ENCODE data around the gene DNMT1.

Gene DNMT1

DNA sequence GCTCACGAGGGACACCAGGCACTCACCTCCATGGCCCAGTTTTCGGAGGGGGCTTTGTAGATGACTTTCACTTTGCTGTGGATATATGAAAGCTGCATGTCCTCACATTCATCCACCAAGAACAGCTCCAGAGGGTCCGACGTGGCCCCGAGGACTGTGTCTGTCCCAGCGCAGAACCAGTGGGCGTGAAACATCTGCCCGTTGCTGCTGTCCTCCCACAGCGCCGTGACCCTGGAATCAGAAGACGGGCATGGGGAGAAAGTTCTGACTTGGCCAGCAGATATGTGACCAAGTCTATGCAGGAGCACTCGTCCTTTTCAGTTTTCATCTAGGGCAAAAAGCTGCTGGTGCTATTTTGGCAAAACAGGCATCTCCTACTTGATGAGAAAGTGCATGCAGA is 45.3 kb downstream of the DNMT1 start:
- no peak overlapping the region for H3K27ac ChIP-seq
- TF ChIP-seq, protein P1, sequence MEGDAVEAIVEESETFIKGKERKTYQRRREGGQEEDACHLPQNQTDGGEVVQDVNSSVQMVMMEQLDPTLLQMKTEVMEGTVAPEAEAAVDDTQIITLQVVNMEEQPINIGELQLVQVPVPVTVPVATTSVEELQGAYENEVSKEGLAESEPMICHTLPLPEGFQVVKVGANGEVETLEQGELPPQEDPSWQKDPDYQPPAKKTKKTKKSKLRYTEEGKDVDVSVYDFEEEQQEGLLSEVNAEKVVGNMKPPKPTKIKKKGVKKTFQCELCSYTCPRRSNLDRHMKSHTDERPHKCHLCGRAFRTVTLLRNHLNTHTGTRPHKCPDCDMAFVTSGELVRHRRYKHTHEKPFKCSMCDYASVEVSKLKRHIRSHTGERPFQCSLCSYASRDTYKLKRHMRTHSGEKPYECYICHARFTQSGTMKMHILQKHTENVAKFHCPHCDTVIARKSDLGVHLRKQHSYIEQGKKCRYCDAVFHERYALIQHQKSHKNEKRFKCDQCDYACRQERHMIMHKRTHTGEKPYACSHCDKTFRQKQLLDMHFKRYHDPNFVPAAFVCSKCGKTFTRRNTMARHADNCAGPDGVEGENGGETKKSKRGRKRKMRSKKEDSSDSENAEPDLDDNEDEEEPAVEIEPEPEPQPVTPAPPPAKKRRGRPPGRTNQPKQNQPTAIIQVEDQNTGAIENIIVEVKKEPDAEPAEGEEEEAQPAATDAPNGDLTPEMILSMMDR (IDR thresholded peaks at IDR 0.05): no peak
- no peak for TF ChIP-seq ZFX (IDR thresholded peaks at IDR 0.05; ENCODE audit: borderline replicate concordance)

DNA sequence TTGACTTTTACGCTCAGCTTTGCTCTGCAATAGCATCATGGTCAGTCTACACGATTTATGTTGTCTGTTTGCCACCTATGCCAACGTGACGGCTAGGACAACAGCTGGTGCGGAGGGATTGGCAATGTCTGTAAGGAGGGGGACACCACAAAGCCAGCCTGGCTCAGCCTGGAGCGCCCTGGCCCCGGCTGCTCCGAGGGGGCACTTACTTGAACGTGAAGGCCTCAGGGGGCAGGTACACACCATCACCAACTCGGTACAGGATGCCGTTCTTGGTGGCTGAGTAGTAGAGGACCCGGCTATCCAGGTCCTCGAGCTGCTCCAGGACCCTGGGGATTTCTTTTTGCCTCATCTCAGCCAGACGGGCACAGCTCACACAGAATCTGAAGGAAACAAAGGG is 48.6 kb downstream of the DNMT1 start:
- no peak overlapping the region for H3K27ac ChIP-seq
- TF ChIP-seq ZFX (IDR thresholded peaks at IDR 0.05; ENCODE audit: borderline replicate concordance): no peak

DNA sequence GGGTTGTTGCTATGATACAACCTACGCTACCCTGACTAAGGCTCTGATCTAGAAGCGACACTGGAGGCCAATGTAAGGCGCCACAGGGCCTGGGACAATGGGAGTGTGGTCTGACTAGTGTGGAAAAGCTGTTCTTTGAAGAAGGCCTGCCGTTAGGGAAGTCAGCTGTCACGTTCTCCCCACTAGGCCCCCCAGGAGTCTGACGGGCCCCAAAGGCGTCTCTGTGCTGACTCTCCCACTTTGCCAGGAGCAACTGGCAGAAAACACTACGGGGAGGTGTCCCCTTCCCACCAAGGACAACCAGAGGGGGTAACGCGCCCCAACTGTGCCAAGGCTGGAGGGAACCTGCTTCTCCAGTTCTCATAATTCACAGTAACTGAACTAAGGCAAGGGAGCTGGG is 49.7 kb downstream of the DNMT1 start:
- TF ChIP-seq, protein P1 (IDR thresholded peaks at IDR 0.05): no peak
- no peak for TF ChIP-seq ZFX (IDR thresholded peaks at IDR 0.05; ENCODE audit: borderline replicate concordance)
- no peak overlapping the region for H3K27ac ChIP-seq

DNA sequence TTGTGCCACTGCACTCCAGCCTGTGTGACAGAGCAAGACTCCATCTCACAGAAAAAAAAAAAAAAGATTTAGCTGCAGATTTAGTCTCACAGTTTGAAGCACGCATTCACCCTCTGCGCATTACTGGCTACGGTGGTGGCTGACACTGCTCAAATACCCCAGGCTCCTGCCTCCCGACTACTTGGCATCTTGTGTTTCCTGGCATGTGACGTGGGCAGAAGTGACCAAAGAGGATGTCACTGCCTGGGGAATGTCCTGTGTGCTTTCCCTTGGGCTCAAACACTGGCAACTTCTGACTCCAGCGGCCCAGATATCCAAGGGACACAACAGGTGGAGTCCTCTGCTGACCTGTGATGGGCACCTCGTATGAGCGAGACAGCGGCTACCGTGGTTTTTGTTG is 50.4 kb downstream of the DNMT1 start:
- TF ChIP-seq ZFX (IDR thresholded peaks at IDR 0.05; ENCODE audit: borderline replicate concordance): no peak
- TF ChIP-seq, protein P1 (IDR thresholded peaks at IDR 0.05): no peak
- no peak overlapping the region for H3K27ac ChIP-seq

DNA sequence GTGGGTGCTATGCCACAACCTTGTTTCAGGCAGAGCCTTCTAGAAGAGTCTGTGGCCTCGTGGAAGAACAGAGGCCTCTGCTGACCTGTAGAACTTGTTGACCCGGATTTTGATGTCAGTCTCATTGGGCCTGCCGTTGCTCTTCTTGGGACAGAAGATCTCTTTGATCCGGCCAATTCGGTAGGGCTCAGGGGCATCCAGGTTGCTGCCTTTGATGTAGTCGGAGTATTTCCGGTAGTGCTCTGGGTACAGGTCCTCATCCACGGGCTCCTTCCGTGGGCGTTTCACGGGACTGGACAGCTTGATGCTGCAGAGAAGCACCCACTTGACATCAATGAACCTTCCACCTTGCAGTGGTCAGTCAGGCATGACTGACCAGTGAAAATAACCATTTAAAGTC is 51.1 kb downstream of the DNMT1 start:
- H3K27ac ChIP-seq: no peak overlapping the region
- TF ChIP-seq ZFX (IDR thresholded peaks at IDR 0.05; ENCODE audit: borderline replicate concordance): no peak
- TF ChIP-seq, protein P1 (IDR thresholded peaks at IDR 0.05): no peak

DNA sequence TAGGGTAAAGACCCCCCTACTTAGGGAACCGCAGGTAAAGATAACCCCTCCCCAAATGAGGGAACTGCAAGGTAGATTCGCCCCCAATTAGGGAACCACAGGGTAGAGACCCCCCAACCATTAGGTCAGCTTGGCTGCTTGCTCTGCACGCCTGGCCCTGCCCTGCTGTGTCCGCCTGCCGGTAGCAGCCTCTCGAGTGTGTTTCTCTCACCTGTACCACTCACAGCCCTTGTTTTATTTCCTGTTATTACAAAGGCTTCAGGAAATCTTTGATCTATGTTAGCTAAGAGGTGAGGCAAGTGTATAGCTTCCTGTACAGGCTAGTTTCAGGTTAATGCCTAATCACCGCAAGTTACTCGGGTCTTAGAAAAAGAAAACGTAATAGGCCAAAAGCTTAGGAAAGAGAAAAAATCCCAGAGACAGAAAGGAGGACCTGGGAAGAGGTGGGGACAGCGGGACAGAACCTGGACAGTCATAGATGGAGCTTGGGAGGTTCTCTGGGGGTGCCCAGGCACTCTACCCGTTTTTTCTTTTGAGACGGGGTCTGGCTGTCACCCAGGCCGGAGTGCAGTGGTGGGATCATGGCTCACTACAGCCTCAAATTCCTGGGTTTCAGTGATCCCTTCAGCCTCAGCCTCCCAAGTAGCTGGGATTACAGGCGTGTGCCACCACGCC is 51.9 kb downstream of the DNMT1 start:
- no peak overlapping the region for H3K27ac ChIP-seq
- TF ChIP-seq, protein P1 (IDR thresholded peaks at IDR 0.05): no peak
- no peak for TF ChIP-seq ZFX (IDR thresholded peaks at IDR 0.05; ENCODE audit: borderline replicate concordance)

DNA sequence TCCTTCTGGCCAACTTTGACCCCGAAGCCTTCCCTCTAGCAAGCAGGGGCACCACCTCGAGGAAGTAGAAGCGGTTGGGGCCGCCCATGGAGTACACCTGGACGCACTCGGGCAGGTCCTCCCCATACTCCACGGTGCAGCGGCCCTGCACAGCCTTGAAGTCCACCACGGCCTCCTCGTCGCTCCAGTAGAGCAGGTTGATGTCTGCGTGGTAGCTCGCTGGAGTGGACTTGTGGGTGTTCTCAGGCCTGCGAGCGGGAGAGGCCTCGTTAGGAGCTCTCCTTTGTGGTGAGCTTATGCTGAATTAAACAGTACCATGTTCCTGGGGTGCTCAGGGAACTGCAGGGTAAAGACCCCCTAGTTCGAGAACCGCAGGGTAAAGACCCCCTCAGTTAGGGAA is 52.8 kb downstream of the DNMT1 start:
- H3K27ac ChIP-seq: no peak overlapping the region
- TF ChIP-seq ZFX (IDR thresholded peaks at IDR 0.05; ENCODE audit: borderline replicate concordance): no peak
- TF ChIP-seq, protein P1 (IDR thresholded peaks at IDR 0.05): no peak

DNA sequence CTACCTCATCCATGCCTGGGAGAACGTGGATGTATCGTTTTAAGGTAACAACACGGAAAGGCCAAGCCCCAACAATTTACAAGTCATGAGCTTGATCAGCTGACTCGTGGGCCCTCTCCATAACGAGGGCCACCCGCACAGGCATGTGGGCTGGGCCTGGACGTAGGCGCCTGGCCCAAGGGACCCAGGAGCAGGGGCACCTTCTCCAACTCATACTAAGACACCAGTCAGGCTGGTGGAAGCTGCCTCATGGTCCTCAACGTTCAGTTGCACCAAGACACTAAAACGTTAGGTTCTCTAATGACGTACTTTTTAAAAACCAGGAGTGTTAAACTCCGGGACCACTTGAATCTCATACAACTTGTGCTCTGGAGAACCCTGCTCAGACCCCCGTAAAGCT is 53.3 kb downstream of the DNMT1 start:
- TF ChIP-seq, protein P1 (IDR thresholded peaks at IDR 0.05): no peak
- no peak for TF ChIP-seq ZFX (IDR thresholded peaks at IDR 0.05; ENCODE audit: borderline replicate concordance)
- H3K27ac ChIP-seq: no peak overlapping the region
